Measurements from ENCODE around the gene VWF.

VWF gene

DNA sequence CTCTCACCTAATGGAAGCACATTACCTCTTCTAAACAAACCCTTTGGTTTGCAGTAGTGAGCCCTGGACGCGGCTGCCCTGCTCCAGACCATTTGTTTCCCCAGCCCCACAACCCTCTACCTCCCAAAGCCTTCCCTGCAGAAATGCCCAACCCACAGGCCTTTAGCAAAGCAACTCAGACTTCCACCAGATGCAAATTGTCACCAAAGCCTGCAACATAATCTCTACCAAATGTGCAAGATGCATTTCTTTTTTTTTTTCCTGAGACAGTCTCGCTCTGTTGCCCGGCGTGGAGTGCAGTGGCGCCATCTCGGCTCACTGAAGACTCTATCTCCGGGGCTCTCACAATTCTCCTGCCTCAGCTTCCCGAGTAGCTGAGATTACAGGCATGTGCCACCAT is 56.2 kb downstream of the VWF start:
- no peak for ATAC-seq (replicated peaks; ENCODE audit: extremely low read depth, poor library complexity, severe bottlenecking)
- no peaks in the 10 kb centered on the region for H3K9me3 Mint-ChIP-seq
- peaks cover 60% of the 10 kb centered on the region for H3K27me3 Mint-ChIP-seq
- peaks cover 2% of the 10 kb centered on the region for H3K36me3 Mint-ChIP-seq (ENCODE audit: insufficient read depth)
- H3K27ac Mint-ChIP-seq (ENCODE audit: low read depth), result no peak overlapping the region
- peaks cover 7% of the 10 kb centered on the region for H3K4me1 Mint-ChIP-seq
- H3K4me3 Mint-ChIP-seq, result no peak overlapping the region
- no peak for DNase-seq (ENCODE audit: low spot score in 2 of 2)

DNA sequence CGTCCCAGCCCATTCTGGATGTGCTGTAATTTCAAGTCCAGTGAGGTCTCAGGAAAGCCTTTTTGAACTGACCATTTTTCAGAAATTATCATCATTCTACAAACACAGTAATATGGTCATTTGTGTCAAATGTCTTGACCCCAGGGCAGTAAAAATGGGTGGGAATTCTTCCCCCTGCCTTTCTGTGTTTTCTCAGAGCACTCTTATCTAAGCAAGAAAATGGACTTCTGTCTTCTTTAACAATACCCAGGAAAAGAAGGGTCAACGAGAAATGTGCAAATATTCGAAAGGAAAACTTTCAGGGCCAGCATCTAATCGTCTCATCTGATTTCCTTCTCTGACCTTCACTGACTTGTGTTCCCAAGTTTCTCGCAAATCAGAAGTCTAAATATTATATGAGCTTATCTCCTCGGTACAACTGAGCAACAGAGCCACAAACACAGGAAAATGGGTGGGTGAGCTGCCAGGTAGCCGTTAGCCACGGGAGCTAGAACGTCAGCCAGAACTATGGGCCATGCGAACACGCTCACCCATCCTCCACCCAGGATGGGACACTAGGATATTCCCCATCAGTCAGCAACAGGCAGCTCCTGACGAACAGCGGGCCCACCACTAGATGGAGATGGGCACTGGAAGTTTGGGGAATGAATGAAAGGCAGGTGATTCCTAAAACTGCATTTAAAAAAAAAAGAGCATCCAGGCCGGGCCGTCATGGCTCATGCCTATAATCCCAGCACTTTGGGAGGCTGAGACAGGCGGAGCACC is 57.1 kb downstream of the VWF start:
- Mint-ChIP-seq H3K36me3 (ENCODE audit: insufficient read depth) (peaks cover 2% of the 10 kb centered on the region), H3K27me3 (peaks cover 60% of the 10 kb centered on the region), H3K9me3 (no peaks in the 10 kb centered on the region), H3K4me1 (peaks cover 7% of the 10 kb centered on the region), H3K27ac (ENCODE audit: low read depth) (no peak overlapping the region), H3K4me3 (no peak overlapping the region)
- DNase-seq (ENCODE audit: low spot score in 2 of 2) (no peak), ATAC-seq (replicated peaks; ENCODE audit: extremely low read depth, poor library complexity, severe bottlenecking) (no peak)

DNA sequence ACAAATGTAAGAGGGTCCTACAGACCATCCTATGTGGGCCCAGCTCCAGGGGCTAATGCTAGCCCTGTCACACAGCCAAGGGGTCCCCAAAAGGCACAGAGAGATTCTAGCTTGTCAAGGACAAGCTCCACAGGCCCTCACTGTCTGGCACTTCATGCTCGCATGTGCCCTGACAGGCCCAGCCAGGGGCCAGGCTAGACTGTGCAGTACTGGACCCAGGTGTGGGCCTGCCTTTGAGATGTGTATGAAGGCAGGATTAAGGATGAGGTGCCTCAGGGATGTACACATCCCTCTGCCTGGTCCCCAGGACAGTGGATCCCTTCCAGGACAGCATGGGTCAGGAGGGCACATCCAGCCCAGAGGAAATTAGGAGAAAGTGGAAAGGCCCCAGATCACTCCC is 57.8 kb downstream of the VWF start:
- no peaks in the 10 kb centered on the region for H3K36me3 Mint-ChIP-seq (ENCODE audit: insufficient read depth)
- H3K9me3 Mint-ChIP-seq, result no peaks in the 10 kb centered on the region
- ATAC-seq (replicated peaks; ENCODE audit: extremely low read depth, poor library complexity, severe bottlenecking) (no peak), DNase-seq (ENCODE audit: low spot score in 2 of 2) (no peak)
- H3K4me3 Mint-ChIP-seq, result no peak overlapping the region
- peaks cover 56% of the 10 kb centered on the region for H3K27me3 Mint-ChIP-seq
- H3K4me1 Mint-ChIP-seq, result peaks cover 7% of the 10 kb centered on the region
- no peak overlapping the region for H3K27ac Mint-ChIP-seq (ENCODE audit: low read depth)

DNA sequence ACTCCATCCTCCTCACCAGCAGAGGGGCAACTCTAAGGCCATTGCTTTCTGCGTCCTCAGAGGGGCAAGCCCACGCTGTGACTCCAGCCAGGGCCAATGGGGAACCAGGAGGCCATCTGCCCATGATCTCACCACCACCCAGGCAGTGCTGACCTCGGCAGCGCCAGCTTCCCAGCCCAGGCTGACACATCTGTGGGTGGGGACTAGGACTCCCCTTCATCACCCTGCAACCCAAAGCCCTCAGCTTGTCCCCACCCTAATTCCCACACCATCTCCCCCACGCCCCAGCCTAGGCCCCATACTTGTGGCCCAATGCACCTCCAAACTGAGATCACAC is 58.6 kb downstream of the VWF start:
- no peaks in the 10 kb centered on the region for H3K9me3 Mint-ChIP-seq
- no peak for DNase-seq (ENCODE audit: low spot score in 2 of 2)
- H3K4me1 Mint-ChIP-seq, result peaks cover 7% of the 10 kb centered on the region
- ATAC-seq (replicated peaks; ENCODE audit: extremely low read depth, poor library complexity, severe bottlenecking), result no peak
- no peak overlapping the region for H3K4me3 Mint-ChIP-seq
- H3K27me3 Mint-ChIP-seq, result peaks cover 50% of the 10 kb centered on the region
- no peaks in the 10 kb centered on the region for H3K36me3 Mint-ChIP-seq (ENCODE audit: insufficient read depth)
- H3K27ac Mint-ChIP-seq (ENCODE audit: low read depth), result no peak overlapping the region

DNA sequence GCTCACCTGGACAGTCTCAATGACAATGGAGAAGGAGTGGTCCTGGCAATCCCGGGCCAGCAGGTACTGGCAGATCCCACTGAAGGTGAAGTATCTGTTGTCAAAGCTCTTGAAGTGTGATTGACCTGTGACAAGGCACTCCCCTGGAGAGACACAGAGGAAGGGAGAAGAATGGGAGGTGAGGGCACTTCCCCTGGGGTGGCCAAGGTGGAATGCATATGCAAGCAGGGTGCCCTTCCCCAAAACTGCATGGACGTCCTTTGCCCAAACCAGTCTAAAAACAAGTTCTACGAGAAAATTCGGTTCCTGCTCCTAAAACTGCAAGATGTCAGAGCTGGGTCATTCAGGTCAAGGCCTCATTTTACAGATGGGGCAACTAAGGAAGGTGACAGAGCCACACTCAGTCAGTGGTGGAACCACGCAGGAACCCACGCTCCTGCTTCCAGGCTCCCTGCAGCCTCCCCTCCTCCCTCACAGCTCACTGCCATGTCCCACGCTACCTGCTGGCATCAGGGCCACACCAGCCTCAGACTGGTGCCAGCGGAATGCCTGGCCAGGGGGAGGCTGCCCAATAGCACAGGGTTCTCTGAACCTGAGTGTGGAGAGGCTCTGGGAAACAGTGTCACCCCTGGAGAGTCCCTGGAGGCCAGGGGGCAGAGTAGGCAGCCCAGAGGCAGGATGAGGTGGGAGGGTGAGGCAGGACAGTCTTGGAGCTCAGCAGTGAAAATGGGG is 59.2 kb downstream of the VWF start:
- H3K27ac Mint-ChIP-seq (ENCODE audit: low read depth), result no peak overlapping the region
- no peaks in the 10 kb centered on the region for H3K9me3 Mint-ChIP-seq
- no peak overlapping the region for H3K4me3 Mint-ChIP-seq
- no peaks in the 10 kb centered on the region for H3K36me3 Mint-ChIP-seq (ENCODE audit: insufficient read depth)
- ATAC-seq (replicated peaks; ENCODE audit: extremely low read depth, poor library complexity, severe bottlenecking), result no peak
- no peak for DNase-seq (ENCODE audit: low spot score in 2 of 2)
- peaks cover 52% of the 10 kb centered on the region for H3K27me3 Mint-ChIP-seq
- H3K4me1 Mint-ChIP-seq, result peaks cover 7% of the 10 kb centered on the region

DNA sequence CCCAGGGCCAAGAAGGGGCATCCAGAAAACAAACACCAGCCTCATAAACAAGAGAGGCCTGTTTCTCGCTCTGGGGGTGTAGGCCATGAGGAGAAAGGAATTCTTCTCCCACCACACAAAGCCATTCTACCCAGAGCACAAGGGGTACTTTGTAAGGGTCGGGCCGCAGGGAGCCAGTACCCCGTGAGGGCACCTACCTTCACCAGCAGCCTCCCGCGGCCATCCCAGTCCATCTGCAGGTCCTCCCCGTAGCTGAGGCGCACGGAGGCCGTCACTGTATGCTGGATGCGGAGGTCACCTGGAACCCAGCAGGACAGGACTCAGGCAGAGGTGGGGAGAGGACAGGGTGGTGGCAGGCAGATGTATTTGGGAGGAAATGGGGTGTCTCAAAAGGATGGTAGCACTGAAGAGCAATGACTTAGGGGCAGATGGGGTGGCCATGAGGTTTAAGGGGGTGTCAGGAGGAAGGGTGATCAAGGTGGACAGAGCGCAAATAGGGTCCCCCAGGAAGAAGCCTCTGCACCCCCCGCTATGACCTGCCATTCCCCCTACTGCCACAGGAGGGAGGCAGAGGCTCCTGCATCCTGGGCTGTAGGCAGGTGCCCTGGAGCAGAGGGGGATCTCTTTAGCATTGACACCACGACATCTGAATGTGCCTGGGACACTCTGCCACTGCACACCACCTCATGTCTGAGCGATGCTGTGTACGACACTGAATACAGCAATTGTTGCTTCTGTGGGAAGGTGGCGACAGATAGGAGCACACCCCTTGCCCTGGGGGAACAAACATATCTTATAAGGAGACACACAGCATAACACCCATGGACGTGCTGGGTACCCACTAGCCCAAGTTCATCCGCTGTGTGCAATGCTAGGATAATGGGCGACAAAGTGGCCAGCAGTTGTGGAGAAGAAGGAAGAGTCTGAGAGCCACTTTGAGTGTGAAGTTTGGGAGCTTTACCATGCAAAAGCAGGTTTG is 61.4 kb downstream of the VWF start:
- DNase-seq (ENCODE audit: low spot score in 2 of 2) (peak in 1 of 2 donors; percentile 33), ATAC-seq (replicated peaks; ENCODE audit: extremely low read depth, poor library complexity, severe bottlenecking) (peak; percentile 65)
- Mint-ChIP-seq H3K4me3 (no peak overlapping the region), H3K27me3 (peaks cover 74% of the 10 kb centered on the region), H3K36me3 (ENCODE audit: insufficient read depth) (no peaks in the 10 kb centered on the region), H3K27ac (ENCODE audit: low read depth) (no peak overlapping the region), H3K4me1 (no peaks in the 10 kb centered on the region), H3K9me3 (no peaks in the 10 kb centered on the region)

DNA sequence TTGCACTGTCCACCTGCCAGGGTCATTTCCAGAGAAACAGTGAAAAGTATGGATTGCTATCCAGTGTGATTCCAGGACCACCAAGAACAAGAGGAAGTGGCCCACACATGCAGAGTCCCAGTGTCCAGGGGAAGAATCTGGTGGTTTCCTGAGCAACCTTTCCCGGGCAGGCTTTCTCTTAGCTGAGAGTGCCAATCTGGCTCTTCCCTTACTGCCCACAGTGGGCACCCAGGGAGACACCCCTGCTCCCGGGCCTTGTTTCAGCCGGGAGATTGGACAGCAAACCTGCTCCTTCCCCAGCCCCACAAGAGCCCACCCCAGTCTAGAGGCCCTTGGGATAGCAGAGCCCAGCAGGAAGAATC is 62.1 kb downstream of the VWF start:
- Mint-ChIP-seq H3K27ac (ENCODE audit: low read depth) (no peak overlapping the region), H3K4me1 (no peaks in the 10 kb centered on the region), H3K9me3 (no peaks in the 10 kb centered on the region), H3K36me3 (ENCODE audit: insufficient read depth) (no peaks in the 10 kb centered on the region), H3K4me3 (no peak overlapping the region), H3K27me3 (peaks cover 79% of the 10 kb centered on the region)
- ATAC-seq (replicated peaks; ENCODE audit: extremely low read depth, poor library complexity, severe bottlenecking) (no peak), DNase-seq (ENCODE audit: low spot score in 2 of 2) (no peak)

DNA sequence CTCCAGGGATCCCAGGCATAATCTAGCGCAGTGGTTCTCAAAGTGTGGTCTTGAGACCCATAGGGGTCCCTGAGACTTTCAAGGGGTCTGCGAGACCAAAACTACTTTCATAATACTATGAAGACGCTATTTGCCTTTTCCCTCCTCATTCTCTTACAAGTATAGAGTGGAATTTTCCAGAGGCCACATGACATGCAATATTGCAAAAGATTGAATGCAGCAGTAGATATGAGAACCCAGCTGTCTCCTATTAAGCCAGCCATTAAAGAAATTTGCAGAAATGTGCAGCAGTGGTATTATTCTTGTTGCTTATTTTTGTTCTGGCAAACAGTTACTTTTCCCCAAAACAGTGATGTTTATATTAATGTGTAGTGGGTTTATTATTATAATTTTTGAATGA is 62.8 kb downstream of the VWF start:
- ATAC-seq (replicated peaks; ENCODE audit: extremely low read depth, poor library complexity, severe bottlenecking) (no peak), DNase-seq (ENCODE audit: low spot score in 2 of 2) (no peak)
- H3K27me3 Mint-ChIP-seq, result peaks cover 77% of the 10 kb centered on the region
- H3K4me1 Mint-ChIP-seq, result no peaks in the 10 kb centered on the region
- no peak overlapping the region for H3K4me3 Mint-ChIP-seq
- H3K27ac Mint-ChIP-seq (ENCODE audit: low read depth), result no peak overlapping the region
- H3K9me3 Mint-ChIP-seq, result no peaks in the 10 kb centered on the region
- H3K36me3 Mint-ChIP-seq (ENCODE audit: insufficient read depth), result no peaks in the 10 kb centered on the region

DNA sequence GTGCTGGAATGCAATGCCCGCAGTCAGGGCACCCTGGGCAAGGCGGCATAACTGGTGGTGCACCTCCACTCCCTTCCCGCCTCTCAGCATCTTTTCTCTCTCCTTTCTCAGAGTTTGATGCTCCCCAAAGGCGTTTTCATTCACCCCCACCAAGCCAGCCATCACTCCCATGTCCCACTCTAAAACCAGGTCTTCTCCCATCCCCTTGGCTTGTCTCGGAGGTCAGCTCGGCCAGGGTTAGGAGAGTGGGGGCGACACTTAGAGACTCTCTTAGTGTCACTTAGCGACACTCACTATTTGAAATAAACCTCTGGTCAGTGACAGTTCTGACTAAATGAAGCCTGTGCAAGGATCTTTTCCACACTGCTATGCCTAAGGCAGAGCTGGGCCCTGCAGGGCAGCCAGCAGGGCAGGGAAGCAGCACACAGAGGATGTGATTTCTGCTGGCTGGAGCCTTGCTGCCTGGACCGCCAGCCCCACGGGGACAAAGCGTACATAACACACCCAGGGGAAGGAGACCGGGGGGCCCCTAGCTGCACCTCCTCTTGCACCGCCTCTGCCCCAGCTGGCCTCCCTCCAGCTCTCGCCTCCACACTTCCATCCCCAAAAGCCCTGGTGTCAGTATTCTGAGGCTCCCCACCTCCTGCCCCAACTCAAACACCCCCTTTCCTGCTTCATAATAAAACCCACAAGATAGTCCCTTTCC is 64.5 kb downstream of the VWF start:
- no peak for DNase-seq (ENCODE audit: low spot score in 2 of 2)
- Mint-ChIP-seq H3K9me3 (no peaks in the 10 kb centered on the region), H3K36me3 (ENCODE audit: insufficient read depth) (no peaks in the 10 kb centered on the region), H3K27ac (ENCODE audit: low read depth) (no peak overlapping the region), H3K27me3 (peaks cover 73% of the 10 kb centered on the region), H3K4me1 (no peaks in the 10 kb centered on the region), H3K4me3 (no peak overlapping the region)
- no peak for ATAC-seq (replicated peaks; ENCODE audit: extremely low read depth, poor library complexity, severe bottlenecking)

DNA sequence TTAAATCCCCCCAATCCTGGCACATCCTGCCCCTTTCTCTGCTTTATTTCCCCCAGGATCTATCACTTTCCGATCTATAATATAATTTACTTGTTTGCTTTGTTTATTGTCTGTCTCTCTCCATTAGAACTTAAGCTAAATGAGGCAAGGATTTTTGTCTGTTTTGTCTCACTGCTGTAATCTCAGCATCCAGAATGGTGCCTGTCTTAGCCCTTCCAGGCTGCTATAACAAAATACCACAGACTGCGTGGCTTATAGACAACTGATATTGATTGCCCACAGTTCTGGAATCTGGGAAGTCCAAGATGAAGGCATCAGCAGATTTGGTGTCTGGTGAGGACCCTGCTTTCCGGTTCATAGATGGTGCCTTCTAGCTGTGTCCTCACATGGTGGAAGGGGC is 65.2 kb downstream of the VWF start:
- no peak for DNase-seq (ENCODE audit: low spot score in 2 of 2)
- H3K36me3 Mint-ChIP-seq (ENCODE audit: insufficient read depth), result no peaks in the 10 kb centered on the region
- peaks cover 65% of the 10 kb centered on the region for H3K27me3 Mint-ChIP-seq
- no peak overlapping the region for H3K4me3 Mint-ChIP-seq
- peak overlapping the region; percentile 63 for H3K27ac Mint-ChIP-seq (ENCODE audit: low read depth)
- ATAC-seq (replicated peaks; ENCODE audit: extremely low read depth, poor library complexity, severe bottlenecking), result no peak
- H3K4me1 Mint-ChIP-seq, result no peaks in the 10 kb centered on the region
- no peaks in the 10 kb centered on the region for H3K9me3 Mint-ChIP-seq

DNA sequence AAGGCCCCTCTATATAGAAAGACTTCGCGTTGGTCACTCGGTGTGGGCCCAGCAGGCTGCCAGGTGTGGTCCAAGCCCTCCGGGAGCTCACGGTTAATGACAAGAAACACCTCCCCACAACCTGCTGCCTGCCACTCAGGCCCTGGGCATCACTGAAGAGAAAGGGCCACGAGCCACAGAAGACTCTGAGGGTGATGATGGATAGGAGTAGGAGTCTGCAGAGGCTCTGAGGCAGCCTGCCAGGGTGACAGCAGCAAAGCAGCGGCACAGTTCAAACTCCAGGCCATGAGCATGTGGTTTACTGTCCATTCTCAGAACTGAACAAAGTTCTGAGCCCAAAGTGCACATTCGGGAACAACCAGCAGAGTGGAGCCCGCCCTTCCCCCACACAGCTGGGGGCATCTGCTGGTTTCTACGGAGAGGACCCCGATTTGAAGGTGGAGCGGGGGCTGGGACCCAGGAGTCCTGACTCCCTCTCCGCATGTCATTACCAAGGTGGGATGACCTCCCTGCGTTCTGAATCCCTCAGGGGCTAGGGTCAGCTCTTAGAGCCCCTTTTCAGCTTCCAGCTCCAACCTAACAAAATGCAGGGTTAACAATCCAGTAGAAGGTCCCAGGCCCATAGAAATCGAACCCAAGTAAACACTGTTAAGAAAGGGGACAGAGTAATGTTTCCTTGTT is 65.8 kb downstream of the VWF start:
- peaks cover 59% of the 10 kb centered on the region for H3K27me3 Mint-ChIP-seq
- peak overlapping the region; percentile 63 for H3K27ac Mint-ChIP-seq (ENCODE audit: low read depth)
- ATAC-seq (replicated peaks; ENCODE audit: extremely low read depth, poor library complexity, severe bottlenecking) (no peak), DNase-seq (ENCODE audit: low spot score in 2 of 2) (no peak)
- no peaks in the 10 kb centered on the region for H3K4me1 Mint-ChIP-seq
- H3K9me3 Mint-ChIP-seq, result no peaks in the 10 kb centered on the region
- H3K36me3 Mint-ChIP-seq (ENCODE audit: insufficient read depth), result no peaks in the 10 kb centered on the region
- no peak overlapping the region for H3K4me3 Mint-ChIP-seq

DNA sequence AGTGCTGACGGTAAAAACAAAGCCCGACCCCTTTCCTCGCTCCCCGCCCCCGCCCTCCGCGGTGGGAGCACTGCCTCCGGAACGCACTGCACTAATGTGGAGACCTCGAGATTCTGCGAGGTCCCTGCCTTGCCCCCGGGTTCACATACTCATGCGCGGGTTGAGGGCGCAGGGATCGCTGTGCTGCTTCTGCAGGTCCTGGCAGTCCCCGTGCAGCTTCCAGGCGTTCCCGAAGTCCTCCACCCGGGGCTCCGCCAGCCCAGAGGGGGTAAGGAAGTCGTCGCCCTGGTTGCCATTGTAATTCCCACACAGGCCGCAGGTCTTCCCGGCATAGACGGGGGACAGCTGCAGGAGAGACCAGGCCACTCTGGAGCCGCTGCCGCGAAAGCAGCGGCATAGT is 66.8 kb downstream of the VWF start:
- ATAC-seq (replicated peaks; ENCODE audit: extremely low read depth, poor library complexity, severe bottlenecking) (no peak), DNase-seq (ENCODE audit: low spot score in 2 of 2) (no peak)
- Mint-ChIP-seq H3K9me3 (no peaks in the 10 kb centered on the region), H3K4me3 (no peak overlapping the region), H3K27ac (ENCODE audit: low read depth) (no peak overlapping the region), H3K27me3 (peaks cover 49% of the 10 kb centered on the region), H3K36me3 (ENCODE audit: insufficient read depth) (no peaks in the 10 kb centered on the region), H3K4me1 (no peaks in the 10 kb centered on the region)

Measured in central memory CD8-positive, alpha-beta T cell (primary cell).